GM19468 (cell line): ENCODE measurements around the gene SMNDC1.
"Not testable (repeated sequence)": the region's sequence is repeated elsewhere in the genome, so short reads cannot be mapped to it uniquely, and the experiment has no call there.

Experiments
- ATAC-seq: cut with Tn5 transposase; IDR thresholded peaks from one replicate; pipeline ENCODE4 v1.9.1; 2021; ENCODE audit warnings: mild to moderate bottlenecking, moderate library complexity, moderate number of reproducible peaks; ENCODE audit not compliant: unreplicated experiment; ENCODE audit errors: extremely low read depth

SMNDC1 gene

DNA sequence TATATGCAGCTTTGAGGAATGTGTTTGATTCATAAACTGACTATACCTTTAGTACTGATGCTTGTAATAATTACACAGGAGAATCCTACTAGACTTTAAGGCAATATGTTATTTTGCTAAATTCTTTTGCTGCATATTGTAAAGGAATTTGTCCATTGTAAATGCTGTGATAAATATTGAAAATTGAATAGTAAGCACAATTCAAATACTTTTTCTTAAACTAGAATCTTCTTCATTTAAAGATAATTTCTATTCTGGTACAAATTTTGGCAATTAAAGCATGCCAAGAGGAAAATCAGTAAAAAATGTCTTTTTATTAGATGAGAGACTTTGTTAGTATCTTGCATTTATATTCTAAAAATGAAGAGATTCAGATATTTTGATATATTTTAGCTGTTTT is 45.4 kb downstream of the SMNDC1 start:
- no peak for ATAC-seq

DNA sequence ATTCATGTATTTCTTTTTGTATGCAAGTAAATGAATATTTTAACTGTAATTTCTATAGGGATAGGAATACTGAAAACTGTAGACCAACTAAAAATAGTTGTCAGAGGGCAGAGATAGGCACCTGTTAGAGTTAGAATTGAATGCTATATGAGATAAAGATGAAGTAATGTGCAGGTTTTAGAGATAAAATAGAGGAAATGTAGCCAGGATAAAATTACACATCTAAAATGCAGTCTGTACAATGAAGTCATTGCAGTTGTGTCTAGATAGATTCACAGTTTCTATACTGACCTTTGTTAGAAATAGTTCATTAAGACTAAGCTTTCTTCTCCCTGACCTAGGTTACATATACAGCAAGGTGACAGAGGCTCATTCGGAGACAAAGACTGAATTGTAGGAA is 46.2 kb downstream of the SMNDC1 start:
- ATAC-seq = no peak

DNA sequence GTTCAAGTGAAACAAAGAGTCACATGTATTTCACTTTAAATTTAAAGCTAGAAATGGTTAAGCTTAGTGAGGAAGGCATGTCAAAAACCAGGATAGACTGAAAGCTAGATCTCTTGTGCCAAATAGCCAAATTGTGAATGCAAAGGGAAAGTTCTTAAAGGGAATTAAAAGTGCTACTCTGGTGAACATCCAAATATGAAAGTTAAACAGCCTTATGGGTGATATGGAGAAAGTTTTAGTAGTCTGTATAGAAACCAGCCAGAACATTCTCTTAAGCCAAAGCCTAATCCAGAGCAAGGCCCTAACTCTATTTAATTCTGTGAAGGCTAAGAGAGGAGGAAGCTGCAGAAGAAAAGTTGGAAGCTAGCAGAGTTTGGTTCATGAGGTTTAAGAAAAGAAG is 50.3 kb downstream of the SMNDC1 start:
- no peak for ATAC-seq

DNA sequence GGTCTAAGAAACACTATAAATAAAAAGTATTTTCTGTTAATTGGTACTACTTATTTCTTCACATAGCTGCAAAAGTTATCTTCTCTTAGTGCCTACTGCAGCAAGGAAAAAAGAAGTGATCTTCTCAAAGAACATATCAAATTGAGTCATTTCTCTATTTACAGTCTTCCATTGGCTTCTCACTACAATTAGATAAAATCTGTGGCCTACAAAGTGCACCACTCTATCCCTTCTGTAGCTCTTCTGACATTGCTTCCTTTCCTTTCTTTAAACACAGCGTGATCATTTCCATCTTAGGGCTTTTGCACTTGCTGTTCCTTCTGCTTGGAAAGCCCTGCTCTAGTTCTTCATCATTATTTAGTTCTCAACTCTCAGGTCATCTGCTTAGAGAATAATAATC is 52.6 kb downstream of the SMNDC1 start:
- no peak for ATAC-seq

DNA sequence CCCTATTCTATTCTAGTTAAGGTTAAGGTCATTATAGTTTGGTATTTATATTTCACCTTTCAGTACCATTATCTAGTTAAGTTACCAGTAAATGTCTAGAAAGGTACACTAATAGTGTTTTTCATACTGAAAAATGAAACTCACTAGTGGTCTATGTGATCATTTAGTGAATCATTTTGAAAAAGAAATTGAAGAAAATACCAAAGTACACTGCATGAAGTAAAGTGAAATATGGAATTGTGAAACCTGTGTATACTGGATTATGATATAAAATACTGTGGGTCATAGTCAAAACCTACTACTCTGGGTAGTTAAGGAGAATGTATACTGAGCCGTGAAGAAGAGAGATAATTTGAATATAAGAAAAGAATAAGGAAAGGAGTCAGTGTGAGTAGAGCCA is 53.3 kb downstream of the SMNDC1 start:
- ATAC-seq = peak; percentile 81

DNA sequence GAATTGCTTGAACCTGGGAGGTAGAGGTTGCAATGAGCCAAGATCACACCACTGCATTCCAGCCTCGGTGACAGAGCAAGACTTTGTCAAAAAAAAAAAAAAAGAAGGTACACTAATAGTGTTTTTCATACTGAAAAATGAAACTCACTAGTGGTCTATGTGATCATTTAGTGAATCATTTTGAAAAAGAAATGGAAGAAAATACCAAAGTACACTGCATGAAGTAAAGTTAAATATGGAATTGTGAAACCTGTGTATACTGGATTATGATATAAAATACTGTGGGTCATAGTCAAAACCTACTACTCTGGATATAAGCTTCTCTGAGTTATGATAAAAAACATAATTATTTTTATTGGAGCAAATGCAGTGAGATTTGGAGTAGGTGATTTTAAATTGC is 55.2 kb downstream of the SMNDC1 start:
- ATAC-seq = peak; percentile 52

DNA sequence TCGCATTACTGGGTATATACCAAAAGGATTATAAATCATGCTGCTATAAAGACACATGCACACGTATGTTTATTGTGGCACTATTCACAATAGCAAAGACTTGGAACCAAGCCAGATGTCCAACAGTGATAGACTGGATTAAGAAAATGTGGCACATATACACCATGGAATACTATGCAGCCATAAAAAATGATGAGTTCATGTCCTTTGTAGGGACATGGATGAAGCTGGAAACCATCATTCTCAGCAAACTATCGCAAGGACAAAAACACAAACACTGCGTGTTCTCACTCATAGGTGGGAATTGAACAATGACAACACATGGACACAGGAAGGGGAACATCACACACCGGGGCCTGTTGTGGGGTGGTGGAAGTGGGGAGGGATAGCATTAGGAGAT is 56.9 kb downstream of the SMNDC1 start:
- not testable (repeated sequence) for ATAC-seq

DNA sequence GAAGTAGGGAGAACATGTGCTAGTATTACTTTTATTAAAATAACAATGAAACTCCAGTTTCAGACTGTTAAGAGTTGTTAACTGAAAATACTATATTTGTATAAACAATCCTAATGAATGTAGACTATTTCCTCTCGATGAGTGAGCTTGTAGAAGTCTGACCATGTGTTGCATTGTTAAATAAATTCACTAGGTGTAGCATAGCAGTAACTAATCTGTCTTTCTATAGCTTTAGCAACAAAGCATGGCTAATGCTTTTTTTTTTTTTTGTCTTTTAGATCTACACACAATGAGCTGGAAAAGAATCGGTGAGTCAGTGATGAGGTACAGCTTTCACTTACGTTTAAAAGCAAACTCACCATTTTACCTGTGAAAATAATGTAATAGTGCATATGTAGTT is 60.2 kb downstream of the SMNDC1 start:
- no peak for ATAC-seq

DNA sequence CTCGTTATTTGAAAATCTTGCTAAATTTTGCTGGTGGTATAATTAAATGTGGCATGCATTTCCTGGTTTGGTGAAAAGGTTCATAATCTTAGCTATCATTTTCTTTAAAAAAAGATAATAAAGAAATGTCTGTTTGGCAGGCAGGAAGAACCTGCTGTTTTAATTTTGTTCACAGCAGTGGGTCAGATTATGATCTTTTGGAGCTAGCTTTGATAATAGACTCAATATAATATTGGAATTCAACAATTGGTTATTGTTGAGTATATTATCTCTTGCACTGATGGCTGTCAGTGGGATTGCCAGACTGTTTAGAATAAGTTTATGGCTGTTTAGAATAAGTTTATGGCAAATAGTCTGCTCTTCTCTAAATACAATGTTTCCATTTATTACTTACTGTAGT is 62.2 kb downstream of the SMNDC1 start:
- no peak for ATAC-seq

DNA sequence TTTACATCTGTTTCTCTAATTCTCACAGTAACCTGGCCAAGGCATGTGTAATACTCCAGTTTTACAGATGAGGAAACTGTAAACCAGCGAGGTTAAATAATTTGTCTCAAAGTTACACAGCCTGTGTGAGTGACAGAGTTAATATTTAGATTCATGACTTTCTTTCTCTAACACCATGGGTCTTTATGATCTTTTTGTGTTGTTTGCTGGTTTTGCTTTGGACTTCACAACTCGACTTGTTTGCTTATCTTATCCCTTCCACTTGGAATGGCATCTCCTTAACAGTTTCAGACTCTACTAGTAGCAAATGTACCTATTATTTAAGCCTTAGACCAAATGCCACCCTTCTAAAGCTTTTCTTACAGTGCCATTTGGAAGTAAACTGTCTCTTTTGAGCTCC is 62.9 kb downstream of the SMNDC1 start:
- no peak for ATAC-seq

DNA sequence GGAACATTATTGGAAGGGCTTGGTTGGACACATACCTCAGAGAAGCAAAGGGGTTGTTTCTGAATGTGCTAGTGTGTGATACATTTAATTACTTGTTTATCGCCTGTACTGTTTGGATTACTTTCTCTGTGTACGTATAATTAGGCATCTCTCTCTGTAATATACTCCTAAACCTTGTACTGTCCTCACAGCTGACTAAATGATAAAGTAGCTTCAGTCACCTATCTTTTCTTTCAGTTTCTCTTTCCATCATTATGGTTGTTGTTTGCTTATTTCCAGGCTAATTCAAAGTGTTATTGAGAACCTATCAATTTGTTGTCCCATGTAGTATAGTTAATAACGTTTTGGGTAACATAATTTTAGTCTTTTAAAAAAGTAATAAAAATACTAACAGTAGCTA is 63.3 kb downstream of the SMNDC1 start:
- ATAC-seq = no peak
